ENCODE results near the gene TP53TG5.

DNA sequence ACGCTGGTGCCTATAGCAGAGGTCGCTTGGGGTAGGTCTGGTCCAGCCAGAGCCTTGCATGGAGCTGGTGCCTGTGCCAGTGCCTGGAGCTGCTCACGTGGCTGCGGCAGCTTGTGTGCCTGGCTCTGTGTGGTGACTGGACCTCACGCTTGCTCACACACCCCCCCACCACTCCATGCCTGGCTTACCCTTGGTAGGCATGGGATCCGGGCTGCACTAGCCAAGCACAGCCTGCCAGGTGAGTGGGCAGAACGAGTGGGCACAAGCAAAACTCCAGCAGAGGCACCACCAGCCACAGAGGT lies 16.9 kb upstream of the TP53TG5 start:
- TF ChIP-seq POLR2AphosphoS5 (IDR thresholded peaks at IDR 0.05; ENCODE audit: low read depth, low read length) (no peak), SIN3A (IDR thresholded peaks at IDR 0.05; ENCODE audit: borderline replicate concordance, insufficient read depth, low read depth, low read length) (no peak)
- TF ChIP-seq, protein P1, sequence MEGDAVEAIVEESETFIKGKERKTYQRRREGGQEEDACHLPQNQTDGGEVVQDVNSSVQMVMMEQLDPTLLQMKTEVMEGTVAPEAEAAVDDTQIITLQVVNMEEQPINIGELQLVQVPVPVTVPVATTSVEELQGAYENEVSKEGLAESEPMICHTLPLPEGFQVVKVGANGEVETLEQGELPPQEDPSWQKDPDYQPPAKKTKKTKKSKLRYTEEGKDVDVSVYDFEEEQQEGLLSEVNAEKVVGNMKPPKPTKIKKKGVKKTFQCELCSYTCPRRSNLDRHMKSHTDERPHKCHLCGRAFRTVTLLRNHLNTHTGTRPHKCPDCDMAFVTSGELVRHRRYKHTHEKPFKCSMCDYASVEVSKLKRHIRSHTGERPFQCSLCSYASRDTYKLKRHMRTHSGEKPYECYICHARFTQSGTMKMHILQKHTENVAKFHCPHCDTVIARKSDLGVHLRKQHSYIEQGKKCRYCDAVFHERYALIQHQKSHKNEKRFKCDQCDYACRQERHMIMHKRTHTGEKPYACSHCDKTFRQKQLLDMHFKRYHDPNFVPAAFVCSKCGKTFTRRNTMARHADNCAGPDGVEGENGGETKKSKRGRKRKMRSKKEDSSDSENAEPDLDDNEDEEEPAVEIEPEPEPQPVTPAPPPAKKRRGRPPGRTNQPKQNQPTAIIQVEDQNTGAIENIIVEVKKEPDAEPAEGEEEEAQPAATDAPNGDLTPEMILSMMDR (IDR thresholded peaks at IDR 0.05), result no peak

All from Panc1 (cell line).